Kidney (tissue), 14 donors: ENCODE data around the gene ZBTB16. TPM values are rescaled to one million over a fixed set of nuclear protein-coding genes. Genes with fewer than 3 reads are reported as not detected.
A peak's percentile ranks its signal among the peaks of the same experiment; 100 is the strongest.

Source experiments
- DNase-seq, 5 donors: peaks; one replicate each; pipeline ENCODE4 v3.0.0-alpha.2; 2013 to 2020
- FAIRE-seq: peaks from 2 replicates; lab custom pipeline; 2012; peaks lifted over from hg19 to GRCh38; lab: Jason Lieb, UNC
- H3K27ac ChIP-seq, 2 donors: one replicate each; pipeline ENCODE4 v1.7.0; 2013; ENCODE audit warnings: low read depth in 2 of 2, low read length in 2 of 2, inconsistent platforms in 1 of 2
- H3K27me3 ChIP-seq: one replicate; pipeline ENCODE4 v1.7.1; 2013; ENCODE audit warnings: low read length, inconsistent platforms; ENCODE audit not compliant: control insufficient read depth, insufficient read depth
- H3K36me3 ChIP-seq, 3 donors: one replicate each; pipeline versions ENCODE4 v1.7.0 to v1.7.1; 2013; ENCODE audit warnings: low read length in 3 of 3, control low read depth in 1 of 3, inconsistent platforms in 1 of 3; ENCODE audit not compliant: insufficient read depth in 3 of 3, control insufficient read depth in 2 of 3
- H3K4me1 ChIP-seq, 3 donors: one replicate each; pipeline versions ENCODE4 v1.7.0 to v1.7.1; 2013; ENCODE audit warnings: low read length in 3 of 3, inconsistent platforms in 1 of 3, low read depth in 1 of 3; ENCODE audit not compliant: control insufficient read depth in 2 of 3, insufficient read depth in 2 of 3
- H3K4me3 ChIP-seq, 3 donors: one replicate each; pipeline versions ENCODE4 v1.7.0 to v1.8.1; 2013; ENCODE audit warnings: low read length in 3 of 3, control low read depth in 1 of 3, inconsistent platforms in 1 of 3
- H3K9ac ChIP-seq, 3 donors: one replicate each; pipeline versions ENCODE4 v1.7.0 to v1.7.1; 2013; ENCODE audit warnings: low read length in 3 of 3, control low read depth in 1 of 3, inconsistent platforms in 1 of 3
- H3K9me3 ChIP-seq, 3 donors: one replicate each; pipeline versions ENCODE4 v1.7.0 to v1.7.1; 2013; ENCODE audit warnings: low read length in 3 of 3, control low read depth in 1 of 3, inconsistent platforms in 1 of 3; ENCODE audit not compliant: control insufficient read depth in 2 of 3, insufficient read depth in 1 of 3
- intact Hi-C: fragments of 100-400 bp; cut with DNase I; formaldehyde crosslinking; loops from one replicate; pipeline ENCODE4 v1.11.1; 2022
- polyA plus RNA-seq: library from polyadenylated mRNA; stranded (reverse); fragments of 350-450 nt; fragmentation: Illumina TruSeq; extraction: RNeasy Lipid Tissue Mini Kit (QIAGEN cat#74804); gene quantifications from one replicate; pipeline ENCODE4 v1.2.3, GENCODE V29; 2014; ENCODE audit warnings: low read depth, low replicate concordance; ENCODE audit not compliant: insufficient read depth
- total RNA-seq: library from RNA; stranded (reverse); fragmentation: NEBNext Ultra II Directional; extraction: Animal tissue kit (Norgen Biotek cat#: 25700); gene quantifications from one replicate; pipeline ENCODE4 v1.2.1, GENCODE V29; 2021
- TF ChIP-seq, protein P1 (sequence below): IDR thresholded peaks from 3 replicates; pipeline ENCODE4 v1.5.1; 2012; ENCODE audit warnings: mild to moderate bottlenecking, moderate library complexity, borderline replicate concordance; ENCODE audit not compliant: insufficient read depth; ENCODE audit errors: extremely low read depth
- donor health status: control.
- donor health status: control.
- donor health status: control.
- donor health status: control.
- donor health status: control.
- donor health status: DM: yes; HTN: yes; CAD: no.
- donor health status: Normal renal cell carcinoma (clear cell type).

Gene ZBTB16
- total and polyA plus RNA-seq, 2 donors from 2014 or later: 2.5 to 126 TPM

GRCh38 chr11:114259124-114259526 is 199.6 kb downstream of the ZBTB16 start:
- H3K27ac ChIP-seq: no peak overlapping the region
- peaks cover 2% of the 10 kb centered on the region for H3K27me3 ChIP-seq
- H3K4me3 ChIP-seq: no peak overlapping the region
- TF ChIP-seq, protein P1, sequence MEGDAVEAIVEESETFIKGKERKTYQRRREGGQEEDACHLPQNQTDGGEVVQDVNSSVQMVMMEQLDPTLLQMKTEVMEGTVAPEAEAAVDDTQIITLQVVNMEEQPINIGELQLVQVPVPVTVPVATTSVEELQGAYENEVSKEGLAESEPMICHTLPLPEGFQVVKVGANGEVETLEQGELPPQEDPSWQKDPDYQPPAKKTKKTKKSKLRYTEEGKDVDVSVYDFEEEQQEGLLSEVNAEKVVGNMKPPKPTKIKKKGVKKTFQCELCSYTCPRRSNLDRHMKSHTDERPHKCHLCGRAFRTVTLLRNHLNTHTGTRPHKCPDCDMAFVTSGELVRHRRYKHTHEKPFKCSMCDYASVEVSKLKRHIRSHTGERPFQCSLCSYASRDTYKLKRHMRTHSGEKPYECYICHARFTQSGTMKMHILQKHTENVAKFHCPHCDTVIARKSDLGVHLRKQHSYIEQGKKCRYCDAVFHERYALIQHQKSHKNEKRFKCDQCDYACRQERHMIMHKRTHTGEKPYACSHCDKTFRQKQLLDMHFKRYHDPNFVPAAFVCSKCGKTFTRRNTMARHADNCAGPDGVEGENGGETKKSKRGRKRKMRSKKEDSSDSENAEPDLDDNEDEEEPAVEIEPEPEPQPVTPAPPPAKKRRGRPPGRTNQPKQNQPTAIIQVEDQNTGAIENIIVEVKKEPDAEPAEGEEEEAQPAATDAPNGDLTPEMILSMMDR: no peak
- no peaks in the 10 kb centered on the region for H3K9me3 ChIP-seq
- FAIRE-seq (no peak), DNase-seq (peak in 1 of 5 donors; percentile 33)
- H3K4me1 ChIP-seq: peaks cover 0 to 15% (median 5%) of the 10 kb centered on the region in 3 donors
- no peak overlapping the region for H3K9ac ChIP-seq
- H3K36me3 ChIP-seq: no peaks in the 10 kb centered on the region
- intact Hi-C loops: no loop called here

- peaks cover 0 to 15% (median 5%) of the 10 kb centered on the region in 3 donors for H3K4me1 ChIP-seq
Measured at GRCh38 chr11:114259551-114259983, 200.1 kb downstream of the ZBTB16 start.

DNA sequence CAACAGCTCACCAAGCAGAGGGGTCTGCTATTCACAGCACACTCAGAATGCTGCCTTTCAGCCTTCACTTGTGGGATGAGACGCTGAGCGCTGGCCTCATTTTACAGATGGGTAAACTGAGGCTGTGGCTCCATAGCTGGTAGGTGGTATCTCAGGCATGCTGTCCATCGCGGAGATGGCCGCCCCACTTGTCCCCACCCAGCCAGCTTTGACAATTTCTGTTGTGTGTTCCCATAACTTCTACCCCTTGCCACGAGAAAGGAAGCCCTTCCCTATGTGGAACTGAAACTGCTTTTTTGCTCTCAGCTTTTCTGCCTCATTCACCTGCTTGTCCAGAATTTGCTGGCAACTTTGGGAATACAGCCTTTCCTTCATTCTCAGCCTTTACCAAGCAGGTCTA is 200.6 kb downstream of the ZBTB16 start:
- Histone ChIP-seq H3K4me1 (peaks cover 0 to 15% (median 5%) of the 10 kb centered on the region in 3 donors), H3K9me3 (no peaks in the 10 kb centered on the region), H3K27me3 (peaks cover 2% of the 10 kb centered on the region), H3K9ac (no peak overlapping the region), H3K4me3 (no peak overlapping the region), H3K27ac (no peak overlapping the region), H3K36me3 (no peaks in the 10 kb centered on the region)
- FAIRE-seq (no peak), DNase-seq (no peak)
- intact Hi-C loops: loop anchor here (5.0 to 10.0 kb wide), 3 partner anchors 225 to 365 kb away; no protein-coding TSS in a partner anchor
- TF ChIP-seq, protein P1: no peak

More at GRCh38 chr11:114259551-114259983, 200.1 kb downstream of the ZBTB16 start:
- H3K9me3 ChIP-seq: no peaks in the 10 kb centered on the region
- FAIRE-seq (no peak), DNase-seq (no peak)
- peaks cover 2% of the 10 kb centered on the region for H3K27me3 ChIP-seq
- H3K36me3 ChIP-seq: no peaks in the 10 kb centered on the region
- intact Hi-C loops: no loop called here
- H3K27ac ChIP-seq: no peak overlapping the region
- H3K9ac ChIP-seq: no peak overlapping the region
- H3K4me3 ChIP-seq: no peak overlapping the region
- TF ChIP-seq, protein P1: no peak
